ENCODE data around the gene MXD4.

The MXD4 gene

DNA sequence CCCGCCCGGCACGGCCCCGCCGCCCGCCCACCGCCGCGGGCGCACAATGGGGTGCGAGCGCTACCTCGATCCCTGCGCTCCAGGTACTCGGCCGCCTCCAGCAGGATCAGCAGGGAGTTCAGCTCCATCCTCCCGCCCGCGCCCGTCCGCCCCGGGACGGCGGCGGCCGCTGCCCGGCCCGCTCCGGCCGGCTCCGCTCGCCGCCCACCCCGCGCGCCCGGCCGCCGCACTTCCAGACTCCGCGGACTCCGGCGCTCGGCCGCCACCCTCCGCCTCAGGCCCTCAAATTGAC is at the start of gene MXD4:
TSS of gene MXD4 (minus strand) at position 257 of the 292 bp plus-strand sequence. CDS start at position 128, 129 bp downstream.
- DNase-seq = no peak

GRCh38 chr4:2306773-2307410 is 45.0 kb upstream of the MXD4 start:
- no peak for DNase-seq

DNA sequence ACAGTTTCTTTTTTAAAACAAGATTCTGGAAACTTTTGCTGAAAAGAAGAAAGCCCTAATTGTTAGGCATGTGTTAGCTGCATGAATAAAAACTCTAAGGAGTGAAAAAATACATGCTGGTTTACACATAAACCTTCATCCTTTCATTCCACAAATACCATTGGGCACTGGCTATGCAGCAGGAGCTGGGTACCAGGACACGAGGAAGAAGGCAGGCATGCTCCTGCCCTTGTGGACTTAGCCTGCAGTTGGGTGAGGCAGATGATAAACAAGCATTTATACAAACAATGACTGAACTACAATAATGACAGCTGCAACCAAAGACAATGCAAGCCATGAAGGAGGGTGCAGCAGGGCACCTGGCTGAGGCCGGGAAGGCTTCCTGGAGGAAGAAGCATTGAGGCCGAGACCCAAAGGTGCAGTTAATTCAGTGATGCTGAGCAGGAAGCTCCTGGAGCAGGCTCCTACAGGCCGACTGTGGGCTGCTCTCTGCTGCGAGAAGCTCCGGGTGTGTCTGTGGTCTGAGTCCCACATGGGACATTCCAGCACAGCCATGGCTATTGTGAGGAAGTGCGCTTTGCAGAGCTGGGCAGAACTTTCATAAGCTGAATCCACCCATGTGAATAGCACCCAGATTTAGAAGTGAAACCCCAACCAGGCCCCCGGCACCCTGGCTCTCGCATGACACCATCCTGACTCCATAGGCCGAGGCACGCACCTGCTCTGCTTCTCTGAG is 44.0 kb upstream of the MXD4 start:
- DNase-seq = no peak

- no peak for DNase-seq
These were observed 43.1 kb upstream of the MXD4 start for GRCh38 chr4:2304877-2305561.

- no peak for DNase-seq
These were observed 42.5 kb upstream of the MXD4 start for GRCh38 chr4:2304321-2304876.

GRCh38 chr4:2303686-2304320 is 41.9 kb upstream of the MXD4 start:
- no peak for DNase-seq

GRCh38 chr4:2303121-2303685 is 41.3 kb upstream of the MXD4 start:
- DNase-seq = no peak

DNA sequence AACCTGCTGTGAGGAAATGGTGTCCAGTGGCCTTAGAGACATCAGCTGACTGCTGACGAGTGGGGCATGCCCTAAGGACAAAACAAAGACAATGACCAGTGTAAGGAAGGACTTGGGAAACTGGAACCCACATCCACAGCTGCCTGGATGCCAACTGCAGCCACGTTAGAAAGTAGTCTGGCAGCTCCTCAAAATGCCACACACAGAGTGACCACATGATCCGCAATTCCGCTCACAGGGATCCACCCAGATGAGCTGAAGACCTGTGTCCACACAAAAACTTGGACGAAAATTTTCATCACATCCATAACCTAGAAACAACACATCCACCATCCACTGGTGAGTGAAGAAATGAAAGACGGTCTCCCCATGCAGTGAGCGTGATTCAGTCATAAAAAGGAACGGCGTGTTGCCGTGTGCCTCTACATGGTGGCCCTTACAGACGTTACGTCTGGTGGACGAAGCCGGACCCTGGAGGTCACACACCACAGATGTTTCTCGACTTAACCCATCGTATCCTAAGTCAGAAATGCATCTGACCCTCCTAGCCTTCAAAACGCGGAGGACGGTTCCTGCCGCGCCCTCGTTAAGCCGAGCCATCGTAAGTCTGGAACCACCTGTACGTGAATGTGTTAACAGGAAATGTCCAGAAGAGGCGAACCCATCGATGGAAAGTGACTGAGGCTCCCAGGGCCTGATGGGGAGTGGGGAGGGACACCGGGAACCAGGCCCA is 40.6 kb upstream of the MXD4 start:
- DNase-seq = no peak

- DNase-seq = no peak
These were observed 39.9 kb upstream of the MXD4 start for GRCh38 chr4:2301806-2302205.

DNA sequence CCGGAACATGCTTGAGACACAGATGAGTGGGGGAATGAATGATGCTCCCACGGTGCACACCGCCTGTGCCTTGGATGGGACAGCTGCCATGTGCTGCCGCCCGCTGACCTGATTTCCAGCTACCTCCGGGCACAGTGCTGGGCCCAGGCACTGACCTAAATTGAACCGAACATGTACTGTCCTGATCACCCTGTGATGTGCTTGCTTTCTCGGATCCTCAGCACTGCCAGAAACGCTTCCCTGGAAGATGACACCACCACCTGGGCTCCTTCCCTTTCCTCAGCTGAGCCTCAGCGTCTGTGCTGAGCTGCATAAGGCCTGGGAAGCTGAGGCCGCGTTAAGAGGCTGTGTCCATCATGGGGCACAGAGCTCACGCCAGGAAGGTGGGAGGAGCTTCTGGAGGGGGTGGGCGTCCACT is 39.3 kb upstream of the MXD4 start:
- no peak for DNase-seq

DNA sequence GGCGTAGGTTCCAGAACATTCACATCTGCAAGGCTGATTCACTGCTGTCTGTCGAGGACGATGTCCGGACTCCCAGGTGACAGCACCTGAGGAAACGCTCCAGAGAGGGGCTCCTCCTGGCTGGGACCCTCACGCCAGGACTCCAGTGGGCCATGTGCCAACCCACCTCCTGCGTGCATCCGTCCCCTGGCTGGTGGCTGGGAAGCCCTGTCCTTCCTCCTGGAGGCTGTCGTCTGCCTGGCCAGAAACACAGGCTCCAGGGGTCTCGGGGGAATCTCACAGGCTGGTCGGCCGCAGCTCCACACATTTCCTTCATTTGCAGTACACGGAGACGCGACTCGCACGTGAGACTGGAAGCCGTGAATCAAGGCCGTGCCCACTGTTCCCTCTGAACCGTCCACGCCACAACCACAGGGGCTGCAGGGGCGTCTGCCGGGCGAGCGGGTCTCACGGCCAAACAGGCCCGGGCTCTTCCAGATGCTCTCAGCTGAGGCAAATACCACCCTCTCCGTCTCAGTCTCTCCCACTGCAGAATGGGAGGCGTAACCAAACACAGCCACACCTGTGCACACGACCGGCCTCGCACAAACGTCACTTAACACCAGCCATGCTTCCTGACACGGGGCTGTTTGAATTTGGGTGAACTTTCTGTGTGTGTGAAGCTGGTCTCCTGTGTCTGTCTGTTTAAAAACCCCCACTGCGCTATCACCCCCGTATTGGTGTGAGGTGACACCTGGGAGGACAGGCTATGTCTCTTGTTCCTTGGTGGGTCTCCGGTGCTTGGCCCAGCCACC is 38.7 kb upstream of the MXD4 start:
- no peak for DNase-seq

DNA sequence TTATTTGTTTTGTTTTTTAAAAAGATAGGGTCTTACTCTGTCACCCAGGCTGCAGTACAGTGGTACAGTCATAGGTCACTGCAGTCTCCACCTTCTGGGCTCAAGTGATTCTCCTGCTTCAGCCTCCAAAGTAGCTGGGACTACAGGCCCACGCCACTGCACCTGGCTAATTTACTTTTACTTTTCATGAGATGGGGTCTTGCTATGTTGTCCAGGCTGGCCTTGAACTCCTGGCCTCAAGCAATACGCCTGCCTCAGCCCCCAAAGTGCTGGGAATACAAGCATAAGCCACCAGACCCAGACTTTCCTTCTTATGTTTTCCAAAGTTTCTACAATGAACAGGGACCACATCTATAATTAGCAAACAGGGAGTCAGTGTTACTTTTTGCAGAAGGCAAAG is 37.9 kb upstream of the MXD4 start:
- no peak for DNase-seq

DNA sequence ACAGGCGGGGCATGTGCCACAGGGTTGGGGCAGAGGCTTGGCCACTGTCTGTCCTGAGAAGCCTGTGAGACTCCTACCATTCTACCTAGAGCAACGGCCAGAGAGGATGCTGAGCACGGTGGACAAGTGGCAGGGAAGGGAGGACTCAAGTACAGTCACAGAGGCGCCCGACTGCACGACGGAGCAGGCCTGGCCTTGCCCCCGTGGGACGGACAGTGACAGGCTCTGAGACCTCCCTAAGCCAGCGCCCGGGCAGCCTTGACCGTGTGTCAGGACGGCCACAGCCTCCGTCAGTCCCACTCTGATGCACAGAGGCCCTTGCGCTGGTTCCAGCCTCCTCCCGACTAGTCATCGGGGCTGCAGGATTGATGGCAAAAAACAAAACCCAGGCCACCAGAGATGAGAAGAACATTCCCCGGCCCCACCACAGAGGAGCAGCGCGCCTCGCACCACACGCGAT is 36.7 kb upstream of the MXD4 start:
- no peak for DNase-seq

- DNase-seq = no peak
These were observed 36.0 kb upstream of the MXD4 start for GRCh38 chr4:2297606-2298531.

DNA sequence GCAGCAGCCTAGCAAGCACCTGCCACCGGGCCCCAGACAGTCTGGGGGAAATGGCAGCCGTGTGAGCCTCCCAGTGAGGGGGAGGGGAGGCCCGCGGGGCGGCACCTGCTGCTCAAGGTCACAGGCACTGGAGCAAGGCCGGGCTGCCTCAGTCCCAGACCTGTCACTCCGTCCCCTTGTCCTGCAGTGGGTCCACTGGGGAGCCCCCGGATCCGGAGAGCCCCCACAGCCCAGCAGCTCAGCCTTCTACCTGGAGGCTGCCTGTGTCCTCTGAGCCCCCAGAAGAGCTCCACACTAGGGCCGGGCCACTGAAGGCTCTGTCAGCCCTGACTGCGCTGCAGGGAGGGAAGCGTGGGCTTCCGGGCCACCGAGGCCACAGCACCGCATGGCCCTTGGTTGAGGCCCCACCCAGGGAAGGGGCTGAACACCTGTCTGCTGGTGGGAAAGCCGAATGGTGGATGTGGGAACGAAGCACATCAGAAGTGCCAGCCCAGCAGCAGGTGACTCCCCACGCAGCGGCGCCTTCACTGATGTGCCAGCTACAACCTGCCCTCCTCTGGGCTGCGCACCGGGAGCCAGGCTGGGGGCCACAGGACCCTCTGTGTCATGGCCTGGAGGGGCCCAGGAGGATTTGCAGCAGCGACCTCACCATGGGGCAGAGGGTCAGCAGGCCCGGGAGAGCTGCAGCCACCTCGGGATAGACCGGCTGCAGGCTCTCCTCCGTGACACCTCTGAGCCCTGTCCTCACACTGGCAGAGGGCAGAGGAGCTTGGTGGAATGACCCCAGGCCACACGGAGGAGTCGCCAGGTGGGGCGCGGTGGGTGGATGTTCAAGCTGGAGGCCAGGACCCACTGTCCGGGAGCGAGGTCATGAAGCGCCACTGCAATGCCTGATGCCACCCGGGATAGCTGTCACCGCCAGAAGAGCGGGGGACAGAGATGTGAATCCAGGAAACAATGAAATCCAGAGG is 35.0 kb upstream of the MXD4 start:
- no peak for DNase-seq

- no peak for DNase-seq
These were observed 34.1 kb upstream of the MXD4 start for GRCh38 chr4:2295900-2296442.

DNA sequence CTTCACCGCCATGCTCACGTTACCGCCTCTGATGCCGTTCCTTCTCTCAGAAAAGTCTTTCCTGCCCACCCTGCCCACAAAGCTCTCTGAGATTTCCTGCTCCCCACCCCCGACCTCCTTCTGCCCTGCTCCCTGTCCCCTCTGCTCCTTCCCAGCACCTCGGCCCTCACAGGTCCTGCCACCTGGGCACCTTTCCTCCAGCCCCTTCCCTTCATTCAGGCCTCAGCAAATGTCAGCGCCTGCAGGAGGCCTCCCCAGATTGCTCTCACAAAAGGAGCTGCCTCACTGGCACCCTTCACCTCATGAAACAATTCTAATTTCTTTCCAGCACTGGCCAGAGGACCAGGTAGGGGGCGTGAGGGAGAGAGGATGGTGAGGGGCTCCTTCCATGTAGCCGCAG is 33.6 kb upstream of the MXD4 start:
- DNase-seq = no peak

DNA sequence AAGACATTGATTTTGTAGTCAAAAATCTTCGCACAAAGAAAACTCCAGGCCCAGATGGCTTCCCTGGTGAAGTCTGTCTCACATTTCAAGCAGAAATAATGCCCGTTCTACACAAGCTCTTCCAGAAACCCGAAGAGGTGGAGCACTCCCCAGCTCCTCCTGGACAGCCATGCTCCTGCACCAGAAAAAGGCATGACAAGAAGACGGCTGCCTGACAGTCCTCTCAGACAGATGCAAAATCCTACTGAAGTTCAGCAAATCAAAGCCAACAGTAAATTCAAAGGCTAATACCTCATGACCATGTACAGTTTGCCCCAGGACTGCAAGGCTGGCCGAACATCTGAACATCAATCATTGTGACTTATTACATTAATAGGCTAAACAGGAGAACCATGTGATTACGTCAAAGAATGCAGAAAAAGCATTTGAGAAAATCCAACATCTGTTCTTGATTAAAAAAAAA is 30.8 kb upstream of the MXD4 start:
- DNase-seq = no peak
